ENCODE data around the gene PDE4D. TPM values are rescaled to one million over a fixed set of nuclear protein-coding genes. Genes with fewer than 3 reads are reported as not detected.

PDE4D gene
- total and polyA plus RNA-seq, 10 of the 15 experiments (the other 5 are each of a cell fraction or from before 2014, with no cell fraction given): 0.87 to 4.1 (median 2.2) TPM

DNA sequence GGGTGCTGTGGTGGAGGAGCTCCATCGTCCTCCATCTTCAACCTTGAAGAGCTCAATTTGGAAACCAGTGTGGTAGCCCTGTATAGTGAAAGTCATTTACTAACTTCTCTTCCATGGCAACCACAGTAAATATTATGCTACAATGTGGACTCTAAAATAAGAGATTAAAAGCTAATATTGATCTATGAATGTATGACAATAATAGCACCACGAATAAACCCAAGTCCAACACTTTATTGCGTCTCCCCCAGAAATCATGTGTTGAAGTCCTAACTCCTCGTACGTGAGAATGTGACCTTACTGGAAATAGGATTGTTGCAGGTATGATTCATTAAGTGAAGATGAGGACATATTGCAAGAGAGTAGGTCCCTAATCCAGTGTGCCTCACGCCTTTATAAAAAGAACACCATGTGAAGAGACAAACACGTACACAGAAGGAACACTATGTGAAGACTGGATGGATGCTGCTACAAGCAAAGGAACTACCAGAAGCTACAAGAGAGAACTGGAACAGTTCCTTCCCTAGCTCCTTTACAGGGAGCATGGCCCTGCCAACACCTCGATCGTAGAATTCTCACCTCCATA, 276.2 kb downstream of the PDE4D start:
- no peaks in the 10 kb centered on the region for H3K36me3 ChIP-seq (ENCODE audit: control insufficient read depth in 2 of 2, insufficient read depth in 2 of 2, low read length in 1 of 2)
- H4K20me1 ChIP-seq (ENCODE audit: control insufficient read depth, insufficient read depth): no peaks in the 10 kb centered on the region
- no peak overlapping the region for H3K4me3 ChIP-seq
- DNase-seq (ENCODE audit: low read depth, low spot score): no peak
- no peak overlapping the region for H3K27ac ChIP-seq (ENCODE audit: control insufficient read depth, insufficient read depth)
- ChIA-PET RAD21 (ENCODE audit: unreplicated experiment) (no interaction called here), SMC1A (ENCODE audit: uncharacterized antibody, unreplicated experiment) (interaction anchor here (0.6 kb wide), 1 partner anchor 1608 kb away, joined by 4 read pairs; no protein-coding TSS in a partner anchor), CTCF (interaction anchor here (1.2 kb wide), 1 partner anchor 16 kb away, joined by 4 read pairs; no protein-coding TSS in a partner anchor), POLR2A (no interaction called here)
- TF ChIP-seq, protein P1, sequence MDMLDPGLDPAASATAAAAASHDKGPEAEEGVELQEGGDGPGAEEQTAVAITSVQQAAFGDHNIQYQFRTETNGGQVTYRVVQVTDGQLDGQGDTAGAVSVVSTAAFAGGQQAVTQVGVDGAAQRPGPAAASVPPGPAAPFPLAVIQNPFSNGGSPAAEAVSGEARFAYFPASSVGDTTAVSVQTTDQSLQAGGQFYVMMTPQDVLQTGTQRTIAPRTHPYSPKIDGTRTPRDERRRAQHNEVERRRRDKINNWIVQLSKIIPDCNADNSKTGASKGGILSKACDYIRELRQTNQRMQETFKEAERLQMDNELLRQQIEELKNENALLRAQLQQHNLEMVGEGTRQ (IDR thresholded peaks at IDR 0.05; ENCODE audit: borderline replicate concordance, low read depth, low read length): no peak
- TF ChIP-seq CBFB (IDR thresholded peaks at IDR 0.05; ENCODE audit: low read depth) (no peak), RAD51 (IDR thresholded peaks at IDR 0.05) (no peak), KDM1A (IDR thresholded peaks at IDR 0.05; ENCODE audit: borderline replicate concordance) (no peak), MEF2A (IDR thresholded peaks at IDR 0.05; ENCODE audit: insufficient read depth, low read depth, low read length) (no peak), SUZ12 (IDR thresholded peaks at IDR 0.05; ENCODE audit: unreplicated experiment) (no peak), MYC (IDR thresholded peaks at IDR 0.05; ENCODE audit: insufficient read depth, insufficient read length, insufficient replicate concordance, low read length, severe bottlenecking) (no peak), JUNB (IDR thresholded peaks at IDR 0.05) (no peak), RAD21 (IDR thresholded peaks at IDR 0.05; ENCODE audit: insufficient read depth, low read depth, low read length) (no peak), IRF3 (IDR thresholded peaks at IDR 0.05) (no peak), HSF1 (IDR thresholded peaks at IDR 0.05; ENCODE audit: low read depth, low read length) (no peak), TAF1 (IDR thresholded peaks at IDR 0.05; ENCODE audit: borderline replicate concordance, low read depth, low read length) (no peak), RFX5 (IDR thresholded peaks at IDR 0.05; ENCODE audit: low read depth, low read length) (no peak), MYB (IDR thresholded peaks at IDR 0.05; ENCODE audit: borderline replicate concordance, low read depth, low read length) (no peak), RUNX3 (IDR thresholded peaks at IDR 0.05; ENCODE audit: low read length) (no peak), DPF2 (IDR thresholded peaks at IDR 0.05) (no peak), NR2F1 (conservative IDR thresholded peaks at IDR 0.05) (no peak)
- TF ChIP-seq, protein P2, sequence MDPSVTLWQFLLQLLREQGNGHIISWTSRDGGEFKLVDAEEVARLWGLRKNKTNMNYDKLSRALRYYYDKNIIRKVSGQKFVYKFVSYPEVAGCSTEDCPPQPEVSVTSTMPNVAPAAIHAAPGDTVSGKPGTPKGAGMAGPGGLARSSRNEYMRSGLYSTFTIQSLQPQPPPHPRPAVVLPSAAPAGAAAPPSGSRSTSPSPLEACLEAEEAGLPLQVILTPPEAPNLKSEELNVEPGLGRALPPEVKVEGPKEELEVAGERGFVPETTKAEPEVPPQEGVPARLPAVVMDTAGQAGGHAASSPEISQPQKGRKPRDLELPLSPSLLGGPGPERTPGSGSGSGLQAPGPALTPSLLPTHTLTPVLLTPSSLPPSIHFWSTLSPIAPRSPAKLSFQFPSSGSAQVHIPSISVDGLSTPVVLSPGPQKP (IDR thresholded peaks at IDR 0.05; ENCODE audit: low read depth, low read length): no peak
- TF ChIP-seq, protein P3, sequence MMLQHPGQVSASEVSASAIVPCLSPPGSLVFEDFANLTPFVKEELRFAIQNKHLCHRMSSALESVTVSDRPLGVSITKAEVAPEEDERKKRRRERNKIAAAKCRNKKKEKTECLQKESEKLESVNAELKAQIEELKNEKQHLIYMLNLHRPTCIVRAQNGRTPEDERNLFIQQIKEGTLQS (IDR thresholded peaks at IDR 0.05; ENCODE audit: borderline replicate concordance, extremely low read depth, low read depth, low read length): no peak
- BruUV-seq (replicated peaks): no TSS peak
- H3K9me3 ChIP-seq (replicated peaks; ENCODE audit: control insufficient read depth, insufficient read depth, low read length): no peaks in the 10 kb centered on the region
- H3K4me1 ChIP-seq (ENCODE audit: control insufficient read depth, insufficient read depth, low read length): peaks cover 3% of the 10 kb centered on the region; the same call in 1 of the 2 replicates
- H3K27me3 ChIP-seq (replicated peaks in 1 of 2; ENCODE audit: control insufficient read depth in 2 of 2, insufficient read depth in 2 of 2, low read length in 1 of 2): no peaks in the 10 kb centered on the region
- ATAC-seq: no peak
- intact Hi-C loops (cut with micrococcal nuclease; ENCODE audit: unreplicated experiment): no loop called here
- FAIRE-seq: no peak
- H2AFZ ChIP-seq (ENCODE audit: control insufficient read depth, low read depth, low read length): no peak overlapping the region
- no peaks in the 10 kb centered on the region for H3K79me2 ChIP-seq (ENCODE audit: control insufficient read depth, insufficient read depth, low read length)
- no peak overlapping the region for H3K9ac ChIP-seq (ENCODE audit: control insufficient read depth, insufficient read depth, low read length)
- in situ Hi-C loops (cut with MboI): no loop called here
- 70% methylated on average over 9 of the region's 9 CpGs for WGBS (ENCODE audit: insufficient coverage, insufficient replicate concordance, low lambda C conversion rate, missing lambda C conversion rate)
- no peak overlapping the region for H3K4me2 ChIP-seq (ENCODE audit: control insufficient read depth, insufficient read depth)

All from GM12878 (cell line).